GM12892 (cell line): ENCODE measurements around the gene MAPK8IP1.

Source experiments
- POLR2A ChIP-seq: IDR thresholded peaks from 2 replicates; pipeline ENCODE4 v1.6.1; 2011; ENCODE audit warnings: low read depth, low read length, control low read depth
- POLR2AphosphoS5 ChIP-seq: IDR thresholded peaks from 2 replicates; pipeline ENCODE4 v1.6.1; 2011; ENCODE audit warnings: low read depth, low read length, control low read depth

- TF ChIP-seq POLR2A (no peak), POLR2AphosphoS5 (no peak)
These were observed 40.5 kb downstream of the MAPK8IP1 start for GRCh38 chr11:45926001-45926401.
